GM12873 (cell line): ENCODE results near the gene ADPRHL1.

Experiments
- TF ChIP-seq, protein P1 (sequence below): IDR thresholded peaks from 2 replicates; pipeline ENCODE4 v1.5.1; 2012; ENCODE audit warnings: low read depth, mild to moderate bottlenecking, moderate library complexity, low read length, control low read depth; ENCODE audit not compliant: insufficient read depth; ENCODE audit errors: missing control alignments

The ADPRHL1 gene

DNA sequence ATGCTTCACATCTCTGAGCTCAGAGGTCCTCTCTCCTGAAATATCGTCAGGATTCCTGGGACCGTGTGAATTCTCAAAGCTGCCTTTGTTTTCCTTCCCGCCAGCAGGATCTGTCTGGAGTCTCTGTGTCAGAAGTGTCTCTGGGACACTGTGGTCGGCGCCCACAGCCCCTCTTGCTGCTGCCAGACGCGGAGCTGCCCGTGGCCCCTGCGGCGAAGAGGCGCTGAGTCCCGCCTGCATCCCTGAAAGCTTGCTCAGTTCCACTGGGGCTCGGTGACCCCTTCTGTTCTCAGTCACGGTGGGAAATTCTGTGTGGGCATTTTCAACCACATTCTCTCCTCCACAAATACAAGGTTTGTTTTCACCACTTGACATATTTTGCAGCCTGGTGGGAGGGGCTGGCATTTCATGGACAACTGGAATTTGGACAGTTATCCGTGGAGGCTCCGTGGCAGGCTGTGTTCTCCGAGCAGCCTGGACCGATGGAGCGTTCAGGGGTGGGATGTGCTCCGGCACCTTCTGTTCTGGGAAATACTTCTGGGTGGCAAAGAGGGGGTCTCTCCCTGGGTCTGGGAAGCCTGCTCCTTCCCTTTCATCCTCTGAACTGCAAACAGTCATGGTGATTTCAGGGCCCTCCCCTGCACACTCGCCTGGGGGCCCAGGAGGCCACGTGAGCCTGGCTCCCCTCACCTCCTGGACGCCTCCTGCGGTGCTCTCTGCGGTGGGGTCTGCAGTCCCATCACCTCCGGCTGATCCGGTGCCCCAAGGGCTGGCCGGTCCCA is 46.8 kb downstream of the ADPRHL1 start:
- TF ChIP-seq, protein P1, sequence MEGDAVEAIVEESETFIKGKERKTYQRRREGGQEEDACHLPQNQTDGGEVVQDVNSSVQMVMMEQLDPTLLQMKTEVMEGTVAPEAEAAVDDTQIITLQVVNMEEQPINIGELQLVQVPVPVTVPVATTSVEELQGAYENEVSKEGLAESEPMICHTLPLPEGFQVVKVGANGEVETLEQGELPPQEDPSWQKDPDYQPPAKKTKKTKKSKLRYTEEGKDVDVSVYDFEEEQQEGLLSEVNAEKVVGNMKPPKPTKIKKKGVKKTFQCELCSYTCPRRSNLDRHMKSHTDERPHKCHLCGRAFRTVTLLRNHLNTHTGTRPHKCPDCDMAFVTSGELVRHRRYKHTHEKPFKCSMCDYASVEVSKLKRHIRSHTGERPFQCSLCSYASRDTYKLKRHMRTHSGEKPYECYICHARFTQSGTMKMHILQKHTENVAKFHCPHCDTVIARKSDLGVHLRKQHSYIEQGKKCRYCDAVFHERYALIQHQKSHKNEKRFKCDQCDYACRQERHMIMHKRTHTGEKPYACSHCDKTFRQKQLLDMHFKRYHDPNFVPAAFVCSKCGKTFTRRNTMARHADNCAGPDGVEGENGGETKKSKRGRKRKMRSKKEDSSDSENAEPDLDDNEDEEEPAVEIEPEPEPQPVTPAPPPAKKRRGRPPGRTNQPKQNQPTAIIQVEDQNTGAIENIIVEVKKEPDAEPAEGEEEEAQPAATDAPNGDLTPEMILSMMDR: no peak

DNA sequence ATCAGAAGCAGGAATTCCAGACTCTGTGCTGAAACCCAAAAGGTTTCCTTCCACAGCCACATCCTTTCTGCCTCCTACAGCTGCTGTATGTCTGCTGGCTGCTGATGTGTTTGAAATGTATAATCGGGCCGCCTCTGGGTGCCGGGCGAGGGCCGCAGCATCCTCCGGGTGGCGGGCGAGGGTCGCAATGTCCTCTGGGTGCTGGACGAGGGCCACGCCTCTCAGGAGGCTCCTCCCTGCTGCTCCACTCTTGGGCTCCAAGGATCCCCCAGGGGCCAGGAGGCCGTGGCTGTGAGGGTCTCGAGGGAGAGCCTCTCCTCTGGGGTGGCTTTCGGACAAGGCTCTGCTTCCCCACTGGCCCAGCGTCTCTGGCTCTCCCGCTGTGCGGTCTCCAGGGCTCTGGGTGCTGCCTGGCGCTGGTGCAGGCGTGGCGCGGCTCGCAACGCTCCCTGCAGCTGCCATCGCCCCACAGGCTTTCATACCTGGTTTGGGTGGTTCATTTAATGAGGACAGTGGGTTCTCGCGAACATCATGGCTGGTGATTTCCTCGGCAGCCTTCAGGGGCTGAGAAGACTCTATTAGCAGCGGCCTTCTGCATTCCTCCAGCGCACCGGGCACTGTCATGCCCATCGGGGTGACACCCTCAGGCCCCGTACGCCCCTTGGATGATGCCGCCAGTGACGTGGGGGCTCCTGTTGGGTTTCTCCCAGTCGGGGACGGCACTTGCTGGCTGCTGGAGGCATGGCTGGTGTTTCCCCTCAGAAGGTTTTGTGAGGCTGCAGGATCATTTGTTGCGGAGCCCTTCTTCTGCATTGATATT is 47.6 kb downstream of the ADPRHL1 start:
- TF ChIP-seq, protein P1: no peak

DNA sequence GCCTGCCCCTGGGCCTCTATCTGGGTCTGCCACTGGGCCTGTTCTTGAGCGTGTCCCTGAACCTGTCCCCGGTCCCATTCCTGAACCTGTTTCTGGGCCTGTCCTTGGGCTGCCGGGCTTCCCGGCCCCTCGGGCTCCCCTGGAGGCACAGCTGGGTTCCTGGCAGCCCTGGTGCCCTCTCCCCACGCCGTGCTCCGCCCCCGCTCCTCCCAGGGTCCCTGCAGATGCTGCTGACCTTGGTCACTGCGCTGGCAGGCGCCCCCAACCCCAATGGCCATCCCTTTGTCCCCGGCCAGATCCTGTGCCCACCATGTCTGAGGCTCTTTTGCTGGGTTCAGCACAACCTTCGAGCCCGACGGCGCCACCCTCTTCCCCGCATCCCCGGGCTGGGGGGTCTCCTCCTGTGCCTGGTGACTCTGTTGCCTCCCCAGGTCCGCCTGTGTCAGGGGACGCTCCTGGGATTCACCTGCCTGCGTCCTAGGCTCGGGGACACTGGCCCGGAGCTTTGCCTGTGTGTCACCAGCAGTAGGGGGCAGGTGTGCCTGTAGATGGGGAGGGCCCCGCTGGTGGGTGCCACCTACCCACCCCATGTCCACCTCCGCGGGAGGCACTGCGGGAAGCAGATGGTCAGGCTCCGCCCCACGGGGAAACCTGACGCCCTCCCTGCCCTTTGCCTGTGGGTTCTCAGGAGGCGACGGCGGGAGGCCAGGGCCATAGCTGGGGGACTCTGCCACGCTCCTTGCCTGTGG is 48.4 kb downstream of the ADPRHL1 start:
- TF ChIP-seq, protein P1: no peak

DNA sequence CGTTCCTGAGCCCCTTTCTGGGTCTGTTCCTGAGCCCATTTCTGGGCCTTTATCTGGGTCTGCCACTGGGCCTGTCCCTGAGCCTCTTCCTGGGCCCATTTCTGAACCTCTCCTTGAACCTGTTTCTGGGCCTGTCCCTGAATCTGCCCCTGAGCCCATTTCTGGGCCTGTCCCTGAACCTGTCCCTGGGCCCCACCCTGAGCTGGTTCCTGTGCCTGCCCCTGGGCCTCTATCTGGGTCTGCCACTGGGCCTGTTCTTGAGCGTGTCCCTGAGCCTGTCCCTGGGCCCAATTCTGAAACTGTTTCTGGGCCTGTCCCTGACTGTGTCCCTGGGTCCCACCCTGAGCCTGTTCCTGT is 48.9 kb downstream of the ADPRHL1 start:
- TF ChIP-seq, protein P1: no peak

DNA sequence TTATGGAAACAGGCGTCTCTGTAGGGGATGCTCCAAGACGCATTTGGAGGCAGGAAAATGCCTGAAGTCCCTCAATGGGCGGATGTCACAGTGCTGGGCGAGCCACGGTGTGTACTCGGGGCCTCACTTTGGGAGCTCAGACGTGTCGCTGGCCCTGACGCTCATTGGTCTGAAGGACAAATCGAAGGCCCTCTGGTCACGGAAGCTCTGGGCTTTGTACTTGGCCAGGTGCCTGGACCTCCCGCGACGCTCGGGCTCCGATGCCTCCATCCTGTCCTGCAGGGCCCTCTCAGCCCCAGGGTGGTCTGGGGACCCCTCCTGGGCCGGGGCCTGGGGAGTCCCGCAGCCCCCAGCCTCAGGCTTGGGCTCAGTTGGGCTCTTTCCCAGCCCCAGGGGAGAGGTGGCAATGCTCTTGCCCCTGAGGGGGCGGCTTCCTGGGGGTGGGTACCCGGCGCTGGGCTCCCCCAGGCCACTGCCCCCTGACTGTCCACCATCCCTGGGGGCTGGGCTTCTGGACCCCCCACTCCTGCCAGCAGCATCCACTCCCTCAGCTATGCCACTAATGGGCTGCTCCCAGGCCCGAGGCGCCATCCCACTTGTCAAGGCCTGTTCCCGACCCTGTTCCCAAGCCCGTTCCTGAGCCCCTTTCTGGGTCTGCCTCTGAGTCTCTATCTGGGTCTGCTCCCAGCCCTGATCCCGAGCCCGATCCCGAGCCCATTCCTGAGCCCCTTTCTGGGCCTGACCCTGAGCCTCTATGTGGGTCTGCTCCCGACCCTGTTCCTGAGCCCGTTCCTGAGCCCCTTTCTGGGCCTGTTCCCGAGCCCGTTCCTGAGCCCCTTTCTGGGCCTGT is 49.8 kb downstream of the ADPRHL1 start:
- TF ChIP-seq, protein P1: no peak

DNA sequence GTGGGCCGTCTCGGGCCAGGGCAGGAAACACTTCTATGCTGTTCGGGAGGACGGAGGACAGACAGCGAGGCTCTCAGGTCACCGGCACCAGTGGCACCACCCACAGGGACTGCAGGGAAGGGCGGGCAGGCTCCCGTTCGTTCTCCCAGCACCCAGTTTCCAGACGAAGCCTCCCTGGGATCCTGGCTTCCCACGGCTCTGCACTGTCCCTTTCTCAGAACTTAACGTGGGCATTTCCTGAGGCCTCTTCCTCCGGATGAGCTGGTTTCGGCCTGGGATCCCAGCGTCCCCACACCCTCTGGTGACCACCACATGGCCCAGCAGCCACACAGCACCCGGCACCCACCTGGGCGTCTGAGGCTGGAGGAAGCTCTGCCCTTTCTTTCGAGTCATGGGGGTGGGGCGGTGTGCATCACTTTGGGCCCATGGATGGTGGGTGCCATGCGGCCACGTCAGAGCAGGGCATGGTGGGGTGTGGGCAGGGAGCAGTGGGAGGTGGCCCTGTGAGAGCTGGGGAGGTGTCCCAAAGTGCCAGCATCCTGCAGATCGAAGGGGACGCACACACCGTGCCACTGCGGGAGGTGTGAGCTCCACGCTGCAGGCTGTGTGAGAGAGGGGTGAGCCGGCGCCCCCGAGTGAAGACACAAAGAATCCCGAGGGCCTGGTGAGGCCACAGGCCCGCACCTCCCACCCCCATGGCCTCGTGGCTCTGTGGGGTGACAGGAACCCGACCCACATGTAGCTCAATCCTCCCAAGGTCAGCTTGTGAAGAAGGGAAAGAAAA is 50.6 kb downstream of the ADPRHL1 start:
- TF ChIP-seq, protein P1: no peak
